DND-41 (cell line): ENCODE measurements around the gene PLD1.

Experiments used
- ATAC-seq: fragments of 200-7000 bp; cut with Tn5 transposase; 3 replicates; pipeline ENCODE4 v1.9.1; 2021; ENCODE audit warnings: low read depth; ENCODE audit not compliant: insufficient read depth
- DNase-seq: peaks from one replicate; pipeline ENCODE4 v3.0.0-alpha.2; 2020
- H2AFZ ChIP-seq: 2 replicates; pipeline ENCODE4 v1.6.0; 2012; ENCODE audit warnings: low read depth, low read length
- H3K27ac ChIP-seq: 2 replicates; pipeline ENCODE4 v1.5.1; 2012; ENCODE audit warnings: low read length, inconsistent platforms
- H3K27me3 ChIP-seq: fragments of 200-600 bp; sonication (generic); 2 replicates; pipeline ENCODE4 v1.6.0; 2012; ENCODE audit warnings: low read length, mild to moderate bottlenecking, inconsistent platforms; ENCODE audit not compliant: insufficient read depth, poor library complexity
- H3K36me3 ChIP-seq: 2 replicates; pipeline ENCODE4 v1.5.1; 2012; ENCODE audit warnings: low read length, inconsistent platforms; ENCODE audit not compliant: insufficient read depth
- H3K4me1 ChIP-seq: 2 replicates; pipeline ENCODE4 v1.5.1; 2012; ENCODE audit warnings: mild to moderate bottlenecking, low read length; ENCODE audit not compliant: insufficient read depth
- H3K4me2 ChIP-seq: 2 replicates; pipeline ENCODE4 v1.6.0; 2012; ENCODE audit warnings: mild to moderate bottlenecking, moderate library complexity, low read length, inconsistent platforms; ENCODE audit not compliant: insufficient read depth
- H3K4me3 ChIP-seq, 2 experiments: fragments of 200-600 bp in 1 of 2; shearing (Covaris generic) in 1 of 2; 2 replicates each; pipeline ENCODE4 v1.5.1; 2012 to 2016; ENCODE audit warnings: inconsistent platforms in 2 of 2, low read length in 2 of 2, mild to moderate bottlenecking in 2 of 2, low read depth in 1 of 2, moderate library complexity in 1 of 2
- H3K79me2 ChIP-seq: 2 replicates; pipeline ENCODE4 v1.6.0; 2012; ENCODE audit warnings: low read length, inconsistent platforms; ENCODE audit not compliant: insufficient read depth
- H3K9ac ChIP-seq: 2 replicates; pipeline ENCODE4 v1.6.0; 2012; ENCODE audit warnings: low read depth, mild to moderate bottlenecking, inconsistent platforms, low read length, moderate library complexity
- H3K9me3 ChIP-seq: 2 replicates; pipeline ENCODE4 v1.5.1; 2012; ENCODE audit warnings: low read length, moderate library complexity, mild to moderate bottlenecking, inconsistent platforms; ENCODE audit not compliant: insufficient read depth, severe bottlenecking
- H4K20me1 ChIP-seq: 2 replicates; pipeline ENCODE4 v1.6.0; 2012; ENCODE audit warnings: low read length; ENCODE audit not compliant: insufficient read depth
- CTCF ChIP-seq: IDR thresholded peaks from 2 replicates; pipeline ENCODE4 v1.5.1; 2012; ENCODE audit warnings: borderline replicate concordance, low read length, moderate library complexity, mild to moderate bottlenecking; ENCODE audit not compliant: poor library complexity, severe bottlenecking; ENCODE audit errors: extremely low read depth
- EZH2 ChIP-seq: IDR thresholded peaks from 3 replicates; pipeline ENCODE4 v1.6.1; 2012; ENCODE audit warnings: borderline replicate concordance, low read depth, mild to moderate bottlenecking, moderate library complexity, low read length, inconsistent platforms; ENCODE audit not compliant: severe bottlenecking

Gene PLD1

GRCh38 chr3:171741377-171741776 lies 68.9 kb downstream of the PLD1 start:
- no peak overlapping the region for H3K9ac ChIP-seq
- H3K79me2 ChIP-seq, result no peaks in the 10 kb centered on the region
- ATAC-seq (no peak), DNase-seq (no peak)
- no peak overlapping the region for H3K4me2 ChIP-seq
- H3K4me3 ChIP-seq, result no peak overlapping the region
- TF ChIP-seq CTCF (no peak), EZH2 (no peak)
- H3K27ac ChIP-seq, result no peak overlapping the region
- no peaks in the 10 kb centered on the region for H3K9me3 ChIP-seq
- H2AFZ ChIP-seq, result no peak overlapping the region
- no peaks in the 10 kb centered on the region for H3K4me1 ChIP-seq
- H3K27me3 ChIP-seq, result peaks cover 6% of the 10 kb centered on the region
- H4K20me1 ChIP-seq, result no peaks in the 10 kb centered on the region
- no peaks in the 10 kb centered on the region for H3K36me3 ChIP-seq

- H3K4me3 ChIP-seq, result no peak overlapping the region
- H3K9me3 ChIP-seq, result no peaks in the 10 kb centered on the region
- no peak overlapping the region for H3K4me2 ChIP-seq
- no peaks in the 10 kb centered on the region for H3K36me3 ChIP-seq
- H2AFZ ChIP-seq, result no peak overlapping the region
- no peak for ATAC-seq
- H3K79me2 ChIP-seq, result no peaks in the 10 kb centered on the region
- H3K4me1 ChIP-seq, result no peaks in the 10 kb centered on the region
- DNase-seq, result no peak
- H3K27me3 ChIP-seq, result peaks cover 8% of the 10 kb centered on the region
- no peaks in the 10 kb centered on the region for H4K20me1 ChIP-seq
- no peak overlapping the region for H3K27ac ChIP-seq
- no peak overlapping the region for H3K9ac ChIP-seq
- no peak for TF ChIP-seq EZH2
- no peak for TF ChIP-seq CTCF
Measured at GRCh38 chr3:171736556-171736955, 73.7 kb downstream of the PLD1 start.

- no peaks in the 10 kb centered on the region for H3K79me2 ChIP-seq
- no peaks in the 10 kb centered on the region for H3K9me3 ChIP-seq
- ATAC-seq, result no peak
- TF ChIP-seq CTCF (no peak), EZH2 (no peak)
- no peak overlapping the region for H3K27ac ChIP-seq
- no peaks in the 10 kb centered on the region for H3K36me3 ChIP-seq
- H3K4me2 ChIP-seq, result no peak overlapping the region
- H3K9ac ChIP-seq, result no peak overlapping the region
- H3K4me1 ChIP-seq, result no peaks in the 10 kb centered on the region
- DNase-seq, result no peak
- no peaks in the 10 kb centered on the region for H4K20me1 ChIP-seq
- H3K4me3 ChIP-seq, result no peak overlapping the region
- H3K27me3 ChIP-seq, result peaks cover 8% of the 10 kb centered on the region
- H2AFZ ChIP-seq, result no peak overlapping the region
Measured at GRCh38 chr3:171733561-171733960, 76.7 kb downstream of the PLD1 start.

- no peaks in the 10 kb centered on the region for H3K9me3 ChIP-seq
- TF ChIP-seq EZH2 (no peak), CTCF (no peak)
- H2AFZ ChIP-seq, result no peak overlapping the region
- H4K20me1 ChIP-seq, result no peaks in the 10 kb centered on the region
- no peak for DNase-seq
- no peaks in the 10 kb centered on the region for H3K4me1 ChIP-seq
- H3K79me2 ChIP-seq, result no peaks in the 10 kb centered on the region
- H3K27me3 ChIP-seq, result peaks cover 8% of the 10 kb centered on the region
- no peaks in the 10 kb centered on the region for H3K36me3 ChIP-seq
- H3K27ac ChIP-seq, result no peak overlapping the region
- no peak overlapping the region for H3K9ac ChIP-seq
- H3K4me3 ChIP-seq, result no peak overlapping the region
- ATAC-seq, result no peak
- H3K4me2 ChIP-seq, result no peak overlapping the region
Measured at GRCh38 chr3:171732756-171733155, 77.5 kb downstream of the PLD1 start.
